Myocyte (in vitro differentiated cells): ENCODE measurements around the gene RLN3. TPM values are rescaled to one million over a fixed set of nuclear protein-coding genes. Genes with fewer than 3 reads are reported as not detected.
"Not testable (repeated sequence)": the region's sequence is repeated elsewhere in the genome, so short reads cannot be mapped to it uniquely, and the experiment has no call there.

Experiments
- DNase-seq: peaks from one replicate; pipeline ENCODE4 v3.0.0-alpha.2; 2012; ENCODE audit warnings: low read depth
- total RNA-seq: library from RNA; depleted of rRNA; stranded (reverse); fragments of >200 nt; gene quantifications from 2 replicates; pipeline ENCODE4 v1.2.3, GENCODE V29; 2014

RLN3 gene
- total RNA-seq, 1 donor from 2014 or later = not detected

DNA sequence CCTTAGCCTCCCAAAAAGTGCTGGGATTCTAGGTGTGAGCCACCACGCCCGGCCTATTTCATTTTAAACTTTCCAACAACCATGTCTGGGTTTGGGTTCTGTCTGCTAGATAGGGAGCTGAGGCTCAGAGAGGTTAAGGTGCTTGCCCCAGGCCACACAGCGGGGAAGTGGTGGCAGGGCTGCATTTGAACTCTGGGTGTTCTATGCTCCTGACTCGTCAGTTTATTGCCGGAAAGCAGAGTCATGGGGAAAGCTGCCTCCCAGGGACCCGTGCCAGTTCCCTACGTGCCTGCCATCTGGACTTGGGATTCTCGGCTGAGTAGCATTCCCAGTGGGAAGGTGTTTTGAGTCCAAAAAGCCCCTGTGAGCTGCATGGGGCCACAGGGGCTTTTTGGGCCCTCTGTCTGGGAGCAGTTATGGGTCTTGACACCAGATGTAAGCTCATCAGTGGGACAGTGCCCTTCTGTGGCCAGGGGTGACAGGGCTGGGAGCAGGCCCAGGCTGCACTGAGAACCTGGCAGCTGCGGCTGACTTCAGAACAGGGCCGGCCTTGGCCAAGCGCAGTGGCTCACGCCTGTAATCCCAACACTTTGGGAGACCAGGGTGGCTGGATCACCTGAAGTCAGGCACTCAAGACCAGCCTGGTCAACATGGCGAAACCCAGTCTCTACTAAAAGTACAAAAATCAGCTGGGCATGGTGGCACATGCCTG is 32.8 kb upstream of the RLN3 start:
- peak; percentile 22 for DNase-seq

DNA sequence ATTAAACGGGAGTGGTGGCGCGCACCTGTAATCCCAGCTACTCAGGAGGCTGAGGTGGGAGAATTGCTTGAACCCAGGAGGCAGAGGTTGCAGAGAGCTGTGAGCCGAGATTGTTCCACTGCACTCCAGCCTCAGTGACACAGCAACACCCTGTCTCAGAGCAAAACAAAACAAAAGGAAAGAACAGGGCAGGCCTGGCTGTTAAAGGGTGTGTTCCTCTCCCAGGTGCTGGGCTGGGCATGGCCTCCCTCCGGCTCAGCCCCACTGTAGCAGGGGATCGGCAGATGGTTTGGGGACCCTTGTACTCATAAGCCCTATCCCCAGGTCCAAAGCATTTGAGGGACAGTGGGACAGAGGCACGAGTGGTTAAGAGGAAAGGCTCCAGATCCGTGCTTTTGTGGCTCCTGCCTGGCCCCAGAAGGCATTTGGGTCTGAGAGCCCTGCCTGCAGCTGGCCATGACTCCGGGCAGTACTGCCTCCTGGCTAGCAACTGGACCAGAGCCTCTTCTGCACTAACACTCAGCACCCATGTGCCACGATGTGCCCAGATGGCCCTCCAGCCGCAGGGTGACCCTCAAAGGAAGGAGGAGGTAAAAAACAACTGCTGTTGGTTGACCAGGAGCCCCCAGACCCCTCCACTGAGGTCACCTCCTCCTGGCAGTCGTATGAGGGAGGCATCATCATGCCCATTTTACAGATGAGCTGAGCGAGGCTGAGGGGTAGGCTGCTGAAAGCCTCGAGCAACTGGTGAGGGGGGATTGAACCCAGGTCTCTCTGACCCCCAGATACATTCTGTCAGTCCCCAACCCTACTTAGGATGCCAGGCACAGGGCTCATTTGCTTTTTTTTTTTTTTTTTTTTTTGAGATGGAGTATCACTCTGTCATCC is 31.8 kb upstream of the RLN3 start:
- DNase-seq = no peak

DNA sequence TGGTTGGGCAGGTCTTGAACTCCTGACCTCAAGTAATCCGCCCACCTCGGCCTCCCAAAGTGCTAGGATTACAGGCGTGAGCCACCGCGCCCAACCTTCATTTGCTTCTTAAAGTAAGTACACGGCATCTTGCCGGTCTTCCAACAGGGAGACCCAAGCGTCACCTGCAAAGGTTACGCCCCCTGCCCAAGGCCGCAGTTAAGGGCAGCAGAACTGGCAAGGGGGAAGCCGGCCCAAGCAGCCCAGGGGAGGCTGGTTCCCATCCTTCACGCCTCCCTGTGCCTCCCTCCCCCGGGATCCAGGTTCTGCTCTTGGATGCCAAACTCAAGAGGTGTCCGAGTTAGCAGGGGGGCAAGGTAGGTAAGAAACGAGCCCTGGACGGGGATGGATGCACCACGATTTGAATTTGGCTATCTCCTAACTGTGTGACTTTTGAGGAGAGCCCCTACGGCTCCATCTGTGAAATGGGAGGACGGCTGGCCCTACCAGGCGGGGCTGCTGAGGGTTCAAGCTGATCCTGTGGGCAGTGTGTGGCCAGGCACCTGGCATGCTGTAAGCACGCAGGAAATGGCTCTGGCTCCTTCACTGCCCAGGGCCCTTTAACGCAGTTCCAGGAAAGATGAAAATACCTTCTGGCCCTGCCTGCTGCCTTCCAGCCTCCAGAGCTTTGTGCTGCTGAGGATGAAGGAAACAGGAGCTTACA is 30.9 kb upstream of the RLN3 start:
- DNase-seq = no peak

DNA sequence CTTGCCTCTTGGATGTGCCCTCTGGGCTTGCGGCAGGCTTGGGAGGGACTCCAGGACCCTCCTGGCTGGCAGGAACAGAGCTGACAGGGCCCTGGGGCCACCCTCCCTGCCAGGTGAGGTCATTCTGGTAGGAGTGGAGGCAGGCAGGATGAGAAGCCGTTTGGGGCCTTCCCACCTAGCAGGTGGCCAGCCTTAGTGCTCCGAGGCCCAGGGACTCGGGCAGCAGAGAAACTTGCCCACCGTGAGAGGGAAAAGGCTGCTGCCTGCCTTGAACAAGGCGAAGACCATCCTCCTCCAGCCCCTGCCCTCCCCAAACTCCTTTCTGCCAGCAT is 30.4 kb upstream of the RLN3 start:
- no peak for DNase-seq

DNA sequence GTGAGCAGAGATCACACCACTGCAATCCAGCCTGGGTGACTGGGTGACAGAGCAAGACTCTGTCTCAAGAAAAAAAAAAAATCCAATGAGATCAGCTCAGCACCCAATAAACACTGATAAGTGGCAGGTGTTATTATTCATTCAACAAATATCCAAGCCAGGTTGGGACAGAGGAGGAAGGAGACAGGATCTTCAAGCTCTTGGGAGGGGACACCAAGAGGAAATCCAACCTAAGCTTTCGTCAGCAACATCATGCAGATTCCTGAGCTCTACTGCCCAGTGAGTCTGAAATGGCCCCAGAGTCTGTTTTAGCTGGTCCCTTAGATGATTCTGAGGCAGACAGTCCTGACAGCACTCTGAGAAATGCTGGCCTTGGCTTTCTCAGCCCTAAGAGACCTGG is 29.5 kb upstream of the RLN3 start:
- no peak for DNase-seq

DNA sequence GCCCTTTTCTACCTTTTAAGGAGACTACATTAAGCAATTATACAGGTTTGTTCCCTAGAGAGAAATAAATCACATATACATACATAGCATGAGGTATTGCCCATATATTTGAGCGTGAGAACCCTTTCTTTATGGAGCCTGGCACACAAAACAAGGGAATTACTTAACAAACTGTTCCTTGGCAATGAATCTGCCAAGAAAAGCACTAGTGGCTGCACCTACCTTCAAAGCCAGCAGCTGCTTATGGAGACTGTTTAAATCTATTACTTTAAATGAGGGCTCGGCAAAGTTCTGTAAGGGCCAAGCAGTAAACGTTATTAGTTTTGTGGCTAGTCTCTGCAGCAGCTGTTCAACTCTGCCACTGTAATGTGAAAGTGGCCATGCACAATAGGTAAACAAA is 28.9 kb upstream of the RLN3 start:
- no peak for DNase-seq

DNA sequence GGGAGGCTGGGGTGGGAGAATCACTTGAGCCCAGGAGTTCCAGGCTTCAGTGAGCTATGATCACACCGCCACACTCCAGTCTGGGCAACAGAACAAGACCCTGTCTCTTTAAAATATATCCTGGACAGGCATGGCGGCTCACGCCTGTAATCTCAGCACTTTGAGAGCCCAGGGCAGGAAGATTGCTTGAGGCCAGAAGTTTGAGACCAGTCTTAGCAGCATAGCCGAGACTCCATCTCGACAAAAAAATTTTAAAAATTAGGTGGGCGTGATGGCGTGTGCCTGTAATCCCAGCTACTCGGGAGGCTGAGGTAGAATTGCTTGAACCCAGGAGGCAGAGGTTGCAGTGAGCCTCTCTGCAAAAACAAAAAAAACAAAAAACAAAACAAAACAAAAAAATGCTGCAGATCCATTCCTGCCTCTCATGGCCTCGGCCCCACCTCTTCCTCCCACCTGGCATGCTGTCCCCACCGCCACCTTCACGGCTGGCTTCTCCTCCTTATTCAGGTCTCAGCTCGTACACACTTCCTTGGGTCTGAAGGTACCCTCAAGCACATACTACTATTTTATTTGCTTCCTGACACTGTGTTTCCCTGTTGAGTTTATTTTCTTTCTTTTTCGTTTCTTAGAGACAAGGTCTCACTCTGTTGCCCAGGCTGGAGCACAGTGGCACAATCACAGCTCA is 27.1 kb upstream of the RLN3 start:
- DNase-seq = no peak

DNA sequence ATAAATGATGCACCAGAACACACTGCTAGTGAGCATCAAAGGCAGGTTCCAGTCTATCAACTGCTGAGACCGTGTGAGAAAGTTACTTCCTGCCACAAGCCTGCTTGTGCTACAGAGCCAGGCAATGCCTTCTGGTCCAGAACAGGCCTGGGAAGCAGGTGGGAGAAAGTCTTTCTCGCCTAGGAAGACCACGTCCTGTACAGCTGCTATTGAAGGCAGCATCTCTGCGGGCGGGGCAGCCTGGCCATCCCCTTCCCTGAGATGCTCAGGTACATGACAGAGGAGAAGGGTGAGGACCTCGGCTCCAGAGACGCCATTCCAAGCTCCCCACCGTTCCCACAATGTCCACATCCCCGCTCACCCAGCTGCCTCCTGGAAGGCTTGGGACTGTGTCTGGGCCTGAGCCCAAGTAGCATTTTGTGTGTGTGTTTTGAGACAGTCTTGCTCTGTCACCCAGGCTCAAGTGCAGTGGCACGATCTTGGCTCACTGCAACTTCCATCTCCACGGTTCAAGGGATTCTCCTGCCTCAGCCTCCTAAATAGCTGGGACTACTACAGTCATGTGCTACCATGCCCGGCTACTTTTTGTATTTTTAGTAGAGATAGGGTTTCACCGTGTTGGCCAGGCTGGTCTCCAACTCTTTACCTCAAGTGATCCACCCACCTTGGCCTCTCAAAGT is 25.2 kb upstream of the RLN3 start:
- DNase-seq = peak; percentile 26

DNA sequence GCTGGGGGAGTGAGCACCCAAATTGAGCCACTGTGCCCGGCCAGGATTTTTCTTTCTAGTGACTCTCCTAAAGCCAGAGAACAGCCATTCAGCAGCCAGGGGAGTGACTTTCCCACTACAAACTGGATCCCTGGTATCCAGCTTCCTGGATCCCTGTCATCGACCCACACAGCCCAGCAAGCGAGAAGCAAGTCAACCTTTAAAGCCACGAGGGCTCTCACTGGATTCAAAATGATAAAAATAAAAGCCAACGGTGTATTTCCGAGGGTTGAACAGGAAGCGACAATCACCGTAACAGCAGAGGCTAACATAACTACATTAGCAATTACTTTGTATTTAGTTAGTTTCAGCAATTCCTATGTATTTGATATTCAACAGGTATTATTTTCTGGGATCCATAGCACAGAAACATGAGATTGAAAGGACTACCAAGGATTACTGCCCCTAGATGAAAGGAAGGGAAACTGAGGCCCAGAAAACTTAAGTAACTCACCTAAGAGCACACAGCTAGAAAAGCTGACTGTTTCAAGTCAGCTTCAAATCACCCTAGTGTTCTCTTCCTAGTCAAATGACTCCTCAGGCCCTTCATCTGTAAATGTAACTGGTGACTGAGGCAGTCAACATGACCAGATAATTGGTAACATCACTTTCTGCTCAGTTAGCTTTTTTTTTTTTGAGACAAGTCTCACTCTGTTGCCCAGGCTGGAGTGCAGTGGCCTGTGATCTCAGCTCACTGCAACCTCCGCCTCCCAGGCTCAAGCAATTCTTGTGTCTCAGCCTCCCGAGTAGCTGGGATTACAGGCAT is 24.5 kb upstream of the RLN3 start:
- no peak for DNase-seq

DNA sequence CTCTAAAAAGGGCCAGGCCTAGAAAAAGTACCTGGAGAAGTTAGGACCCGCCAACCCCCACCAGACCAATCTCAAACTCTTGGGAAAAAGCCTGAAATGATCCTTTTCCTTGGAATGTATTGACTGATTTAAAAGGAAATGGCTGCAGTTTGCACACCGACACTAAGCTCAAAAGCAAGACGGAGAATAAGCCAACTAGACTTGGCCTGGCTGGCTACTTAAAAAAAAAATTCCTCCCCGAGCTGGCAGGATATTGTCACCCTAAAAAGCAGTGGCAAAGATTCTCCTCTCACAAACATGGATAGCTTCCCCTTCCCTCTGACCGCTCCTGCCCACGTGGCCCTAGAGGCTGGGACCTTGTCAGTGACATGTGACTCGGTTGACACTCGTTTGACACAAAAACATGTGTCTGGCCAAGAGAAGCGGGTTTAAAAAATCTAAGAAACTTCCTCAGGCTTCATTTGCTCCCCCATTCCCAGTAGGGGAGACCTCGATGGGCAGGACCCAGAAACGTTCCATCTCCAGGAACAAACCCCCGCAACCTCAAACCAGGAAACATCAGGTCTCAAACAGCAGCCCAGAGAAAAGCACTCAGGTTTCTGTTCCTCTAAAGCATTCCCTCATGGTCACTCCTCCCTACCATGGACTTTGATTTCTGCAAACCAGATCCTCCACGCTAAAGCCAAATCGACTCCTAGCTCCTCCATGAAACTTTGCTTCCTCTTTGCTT is 23.2 kb upstream of the RLN3 start:
- peak; percentile 9 for DNase-seq

DNA sequence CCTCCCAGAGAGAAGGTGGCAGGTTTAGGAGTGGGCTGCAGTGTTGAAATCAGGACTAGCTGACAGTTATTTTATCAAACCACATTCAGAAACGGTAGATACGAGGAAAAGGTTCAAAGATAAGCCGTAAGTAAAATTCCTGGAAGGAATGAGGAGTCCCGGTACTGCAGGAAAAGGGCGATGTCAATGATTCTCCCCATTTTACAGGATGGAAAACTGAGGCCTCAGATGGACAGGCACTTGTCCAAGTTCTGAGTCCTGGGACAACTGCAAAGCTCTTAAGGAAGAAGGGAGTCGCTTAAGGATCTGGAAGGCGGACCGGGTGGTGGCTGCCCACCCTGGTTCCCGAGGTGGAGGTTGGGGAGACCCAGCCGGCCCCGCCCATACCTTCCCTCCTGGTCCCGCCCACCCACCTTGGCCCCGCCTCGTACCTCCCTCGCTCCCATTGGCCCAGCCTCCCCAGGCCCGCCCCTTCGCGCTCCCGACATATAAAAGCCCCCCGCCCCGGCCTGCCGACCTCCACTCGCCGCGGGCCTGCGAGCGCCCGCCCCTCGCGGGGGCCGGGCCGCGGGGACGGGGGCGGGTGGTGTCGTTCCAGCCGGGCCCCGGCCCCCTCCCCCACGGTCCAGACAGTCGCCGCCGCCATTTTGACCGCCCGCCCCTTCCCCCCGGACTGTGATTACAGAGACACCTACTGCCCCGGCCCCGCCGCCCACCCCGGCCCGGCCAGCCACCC is 22.4 kb upstream of the RLN3 start:
- DNase-seq = peak; percentile 80

DNA sequence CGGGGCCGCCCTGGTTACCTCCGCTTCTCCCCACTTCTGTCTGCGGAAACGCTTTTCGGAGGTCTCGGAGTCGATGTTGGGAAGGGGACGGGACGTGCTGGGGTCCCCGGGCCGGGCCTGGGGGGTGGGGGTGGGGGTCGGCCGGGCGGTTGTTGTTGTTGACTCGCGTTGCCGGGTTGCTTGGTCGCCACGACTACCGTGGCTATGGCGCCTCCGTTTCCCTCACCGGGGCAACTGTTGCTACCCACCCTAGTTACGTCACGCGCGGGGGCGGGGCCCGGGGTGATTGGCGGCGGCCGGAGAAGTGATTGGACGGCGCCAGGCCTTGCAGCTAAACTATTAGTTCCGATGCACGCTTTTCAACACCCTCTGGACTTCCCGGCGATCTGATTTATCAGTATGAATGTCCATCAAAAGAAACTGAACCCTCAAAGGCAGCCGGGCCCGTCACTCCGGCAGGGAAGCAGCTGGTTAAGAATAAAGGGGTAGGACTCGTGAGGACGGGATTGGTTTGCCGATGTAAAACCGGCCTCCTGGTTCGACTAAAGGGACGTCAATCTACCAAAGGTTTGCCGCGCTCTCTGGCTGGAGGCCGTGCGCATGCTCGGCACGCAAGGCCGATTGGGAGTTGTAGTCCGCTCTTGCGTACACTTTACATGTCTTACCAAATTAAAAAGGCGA is 21.7 kb upstream of the RLN3 start, which contains the start of gene RFX1:
RFX1 (minus strand) TSS at position 236 of the 681 bp plus-strand sequence. CDS start 12,477 bp downstream, outside the sequence.
- peak; percentile 100 for DNase-seq

DNA sequence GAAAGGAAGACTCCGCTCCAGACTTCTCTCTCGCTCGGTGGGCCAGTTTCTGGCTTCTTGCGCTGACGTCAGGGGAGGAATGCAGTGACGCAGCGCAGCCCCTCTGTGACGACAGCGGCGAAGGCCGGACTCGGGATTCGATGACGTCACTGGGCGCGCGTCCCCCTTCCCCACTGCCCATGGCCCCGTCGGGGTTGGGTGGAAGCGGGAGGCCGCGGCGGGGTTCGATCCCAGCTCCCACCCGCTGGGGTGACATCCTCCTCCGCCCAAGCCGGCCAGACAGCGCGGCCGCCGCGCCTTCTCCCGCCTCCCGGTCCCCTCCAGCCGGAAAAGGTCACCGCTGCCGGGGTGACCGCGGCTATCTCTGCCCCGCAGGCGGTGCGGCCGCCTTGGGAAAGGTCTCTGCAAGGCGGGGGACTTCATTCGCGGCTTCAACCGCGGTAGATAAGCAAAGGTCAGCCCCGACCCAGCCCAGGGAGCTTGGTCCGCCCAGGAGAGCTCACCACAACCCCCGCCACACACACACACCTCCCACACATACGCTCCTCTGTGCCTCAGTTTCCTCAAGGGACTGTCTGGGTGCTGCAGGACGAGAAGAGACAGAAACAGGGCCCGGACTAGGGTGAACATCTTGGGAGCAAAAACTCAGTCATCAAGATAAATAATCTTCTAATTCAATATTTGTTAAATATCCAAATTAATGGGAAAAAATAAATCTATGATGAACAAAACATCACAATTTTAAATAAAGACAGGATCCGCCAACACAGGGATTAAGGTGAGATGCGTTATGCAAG is 21.0 kb upstream of the RLN3 start:
- no peak for DNase-seq

DNA sequence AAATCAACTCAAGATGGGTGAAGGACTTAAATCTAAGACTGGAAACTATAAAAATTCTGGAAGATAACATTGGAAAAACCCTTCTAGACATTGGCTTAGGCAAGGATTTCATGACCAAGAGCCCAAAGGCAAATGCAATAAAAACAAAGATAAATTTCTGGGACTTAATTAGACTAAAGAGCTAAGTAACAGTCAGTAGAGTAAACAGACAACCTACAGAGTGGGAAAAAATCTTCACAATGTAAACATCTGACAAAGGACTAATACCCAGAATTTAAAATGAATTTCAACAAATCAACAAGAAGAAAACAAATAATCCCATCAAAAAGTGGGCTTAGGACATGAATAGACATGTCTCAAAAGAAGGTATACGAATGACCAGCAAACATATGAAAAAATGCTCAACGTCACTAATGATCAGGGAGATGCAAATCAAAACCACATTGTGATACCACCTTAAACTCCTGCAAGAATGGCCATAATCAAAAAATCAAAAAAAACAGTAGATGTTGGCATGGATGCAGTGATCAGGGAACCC is 15.5 kb upstream of the RLN3 start:
- no peak for DNase-seq

DNA sequence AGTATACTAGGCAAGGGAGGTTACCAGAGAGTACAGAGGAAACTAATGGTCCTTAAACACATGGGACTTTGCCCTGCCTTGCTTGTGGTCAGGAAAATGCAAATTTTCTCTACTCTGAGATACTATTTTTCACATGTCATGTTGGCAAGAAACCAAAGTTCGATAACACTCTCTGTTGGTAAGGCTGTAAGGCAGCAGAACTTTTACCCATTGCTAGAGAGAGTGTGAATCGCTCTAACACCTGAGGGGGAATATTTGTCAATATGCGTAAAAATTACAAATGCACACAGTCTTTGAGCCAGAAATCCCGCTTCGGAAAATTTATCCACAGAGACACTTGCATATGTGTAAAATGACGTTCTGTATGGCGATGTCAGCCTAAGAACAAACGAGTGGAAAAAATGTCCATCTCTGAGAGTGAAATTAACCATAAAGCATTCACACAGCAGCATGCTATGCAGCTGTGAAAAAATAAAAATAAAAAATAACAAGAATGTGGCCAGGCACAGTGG is 12.4 kb upstream of the RLN3 start:
- DNase-seq = no peak

DNA sequence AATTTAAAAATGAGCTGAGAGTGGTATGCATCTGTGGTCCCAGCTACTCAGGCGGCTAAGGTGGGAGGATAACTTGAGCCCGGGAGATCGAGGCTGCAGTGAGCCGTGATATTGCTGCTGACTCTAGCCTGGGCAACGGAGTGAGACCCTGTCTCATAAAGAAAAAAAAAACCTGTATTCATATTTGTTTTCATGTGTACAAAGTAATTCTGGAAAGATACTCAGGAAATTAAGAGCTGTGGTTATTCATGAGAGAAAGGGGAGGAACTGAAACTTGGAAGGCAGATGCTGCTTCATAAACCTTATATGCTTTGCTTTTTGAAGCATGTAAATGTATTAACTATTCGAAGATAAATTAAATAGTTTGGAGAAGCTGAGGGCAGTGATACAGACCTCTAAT is 8.8 kb upstream of the RLN3 start:
- DNase-seq = no peak

DNA sequence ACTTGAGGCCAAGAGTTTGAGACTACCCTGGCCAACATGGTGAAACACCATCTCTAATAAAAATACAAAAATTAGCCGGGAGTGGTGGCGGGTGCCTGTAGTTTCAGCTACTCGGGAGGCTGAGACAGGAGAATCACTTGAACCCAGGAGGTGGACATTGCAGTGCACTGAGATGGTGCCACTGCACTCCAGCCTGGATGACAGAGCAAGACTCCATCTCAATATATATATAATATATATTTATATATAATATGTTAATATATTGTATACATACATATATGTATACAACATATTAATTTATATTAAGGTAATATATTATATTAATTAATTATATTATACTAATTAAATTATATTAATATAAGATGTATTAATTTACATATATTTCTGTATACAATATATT is 8.2 kb upstream of the RLN3 start:
- DNase-seq = not testable (repeated sequence)
